ENCODE data around the gene DBP. TPM values are rescaled to one million over a fixed set of nuclear protein-coding genes. Genes with fewer than 3 reads are reported as not detected.

Gene DBP
- polyA plus RNA-seq, 3 donors, result 12.8 to 22.3 (median 17.5) TPM

- Mint-ChIP-seq H3K9me3 (peaks cover 0 to 3% (median 0%) of the 10 kb centered on the region in 7 donors), H3K27ac (peak overlapping the region in 3 of 7 donors; percentile 8 to 77 (median 23)), H3K4me3 (peak overlapping the region in 1 of 2 donors; percentile 37)
These were observed 6.0 kb downstream of the DBP start for GRCh38 chr19:48631225-48631624.

More at GRCh38 chr19:48631225-48631624, 6.0 kb downstream of the DBP start:
- peaks cover 30% of the 10 kb centered on the region for H3K79me2 ChIP-seq (ENCODE audit: insufficient read depth, low read length)
- H2AFZ ChIP-seq (ENCODE audit: insufficient read depth, low read depth, low read length, poor library complexity, severe bottlenecking), result no peak overlapping the region
- H3K4me3 ChIP-seq (replicated peaks in 1 of 3; ENCODE audit: low read depth in 2 of 3, low read length in 3 of 3), result peak overlapping the region in 1 of 3 experiments; percentile 59
- H3K4me1 Mint-ChIP-seq, result peaks cover 60% of the 10 kb centered on the region
- peaks cover 35% of the 10 kb centered on the region for H4K20me1 ChIP-seq (ENCODE audit: insufficient read depth, low read length)
- peak overlapping the region; percentile 52 to 62 for H3K27ac ChIP-seq (ENCODE audit: low read depth in 1 of 2, low read length in 2 of 2)
- H3K36me3 Mint-ChIP-seq, result peaks cover 25 to 41% of the 10 kb centered on the region in 2 donors
- H3K9me3 ChIP-seq (replicated peaks in 1 of 2; ENCODE audit: control insufficient read depth in 1 of 2, insufficient read depth in 1 of 2, low read length in 2 of 2), result no peaks in the 10 kb centered on the region
- 100% methylated on average over 1 of the region's 3 CpGs for WGBS (ENCODE audit: insufficient coverage)
- intact Hi-C loops (cut with micrococcal nuclease), result loop anchor here in 1 of 2 donors (10.0 kb wide), 2 partner anchors 306 to 334 kb away; partner anchors contain the start of genes EMP3 and FTL
- H3K27me3 Mint-ChIP-seq (ENCODE audit: low read depth in 3 of 3), result no peaks in the 10 kb centered on the region
- no peak for DNase-seq
- peak overlapping the region; percentile 69 for H3K4me2 ChIP-seq (replicated peaks; ENCODE audit: extremely low read depth, low read length, poor library complexity, severe bottlenecking)
- H3K9ac ChIP-seq (ENCODE audit: insufficient read depth, low read length, poor library complexity, severe bottlenecking), result peak overlapping the region; percentile 25
- H3K36me3 ChIP-seq (replicated peaks in 1 of 2; ENCODE audit: control insufficient read depth in 1 of 2, insufficient read depth in 2 of 2, low read length in 2 of 2), result peaks cover 22 to 44% of the 10 kb centered on the region in 2 donors
- no peaks in the 10 kb centered on the region for H3K27me3 ChIP-seq (ENCODE audit: control insufficient read depth in 2 of 2, insufficient read depth in 2 of 2, low read length in 2 of 2)
- peaks cover 69 to 84% of the 10 kb centered on the region in 2 donors for H3K4me1 ChIP-seq (ENCODE audit: control insufficient read depth in 1 of 2, insufficient read depth in 2 of 2, low read length in 2 of 2)
- no peak for TF ChIP-seq CTCF (IDR thresholded peaks at IDR 0.05)

Data from CD14-positive monocyte (primary cell).